Activated naive CD4-positive, alpha-beta T cell treated with Interleukin-2 at 50 U/mL for 16 hours (primary cell): Measurements from ENCODE around the gene RAB20.

ENCODE experiments used
- DNase-seq: peaks from one replicate; pipeline ENCODE4 v3.0.0-alpha.2; 2020

RAB20 gene

GRCh38 chr13:110528371-110528770, 33.2 kb downstream of the RAB20 start:
- no peak for DNase-seq

GRCh38 chr13:110525328-110526319, 35.9 kb downstream of the RAB20 start:
- DNase-seq, result no peak

GRCh38 chr13:110524541-110525257, 36.8 kb downstream of the RAB20 start:
- DNase-seq, result no peak

DNA sequence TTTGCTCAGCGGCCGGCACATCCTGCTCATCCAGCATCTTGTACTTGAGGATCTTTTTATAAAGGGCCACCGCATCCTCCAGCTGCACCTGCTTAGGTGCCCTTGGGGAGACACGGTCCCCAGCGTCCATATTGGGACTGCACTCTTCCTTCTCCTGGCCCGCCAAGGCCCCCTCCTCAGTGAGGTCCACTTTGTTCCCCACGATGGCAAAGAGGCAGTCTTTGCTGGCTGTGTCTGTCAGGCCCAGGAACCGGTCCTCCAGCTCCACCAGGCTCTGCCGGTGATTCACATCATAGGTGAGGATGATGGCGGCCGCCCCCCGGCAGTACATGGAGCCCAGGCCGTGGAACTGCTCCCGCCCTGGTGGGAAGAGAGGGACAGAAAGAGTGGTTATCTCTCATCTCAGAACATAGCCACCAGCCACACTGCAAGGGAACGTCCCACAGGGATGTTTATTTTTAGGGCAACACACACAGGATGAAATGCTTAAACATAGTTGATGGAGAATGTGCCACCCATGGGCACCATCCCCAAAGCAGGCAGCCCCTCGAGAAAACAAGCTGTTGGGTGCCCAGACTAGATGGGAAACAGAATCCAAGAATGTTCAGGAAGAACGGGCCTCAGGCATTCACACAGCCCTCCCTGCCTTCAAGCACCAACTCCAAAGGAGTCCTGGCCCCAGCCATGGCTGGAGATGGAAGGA, 37.5 kb downstream of the RAB20 start:
- DNase-seq, result no peak

GRCh38 chr13:110523180-110523579, 38.3 kb downstream of the RAB20 start:
- DNase-seq, result no peak

DNA sequence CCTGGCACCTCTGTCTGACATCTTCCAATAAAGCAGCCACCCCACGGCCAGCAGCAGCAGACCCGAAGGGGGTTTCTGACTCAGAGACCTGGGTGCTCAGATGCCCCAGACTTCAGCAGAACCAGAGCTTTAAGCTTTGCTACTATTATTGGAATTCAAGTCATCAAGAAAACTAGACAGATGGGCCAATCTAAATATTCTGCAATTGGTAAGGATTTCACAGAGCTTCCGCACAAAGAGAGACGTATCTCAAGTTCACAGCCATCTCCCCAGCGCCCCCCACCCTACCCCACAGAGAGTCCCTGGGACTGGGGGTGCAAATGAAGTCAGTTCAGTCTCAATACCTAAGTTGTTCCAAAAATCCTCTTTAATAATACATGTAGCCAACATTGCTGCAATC, 38.8 kb downstream of the RAB20 start:
- DNase-seq, result no peak

DNA sequence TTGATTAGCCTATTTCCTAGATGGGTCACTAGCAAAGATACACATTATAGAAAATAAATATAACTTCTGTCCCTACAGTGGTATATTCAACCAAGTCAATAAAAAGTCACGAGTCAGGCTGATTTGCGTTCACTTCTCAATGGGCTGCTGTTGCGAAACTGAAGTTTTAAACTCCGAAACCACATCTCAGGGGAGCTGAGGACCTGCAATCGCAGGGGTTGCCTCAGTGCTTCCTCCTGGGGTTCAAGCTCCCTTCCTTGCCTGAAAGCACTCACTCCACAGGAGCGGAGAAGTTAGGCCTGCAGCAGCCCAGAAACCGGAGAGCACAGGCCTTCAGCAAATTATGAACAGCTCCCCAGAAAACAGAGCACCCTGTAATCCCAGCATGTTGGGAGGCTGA, 39.6 kb downstream of the RAB20 start:
- DNase-seq, result no peak

DNA sequence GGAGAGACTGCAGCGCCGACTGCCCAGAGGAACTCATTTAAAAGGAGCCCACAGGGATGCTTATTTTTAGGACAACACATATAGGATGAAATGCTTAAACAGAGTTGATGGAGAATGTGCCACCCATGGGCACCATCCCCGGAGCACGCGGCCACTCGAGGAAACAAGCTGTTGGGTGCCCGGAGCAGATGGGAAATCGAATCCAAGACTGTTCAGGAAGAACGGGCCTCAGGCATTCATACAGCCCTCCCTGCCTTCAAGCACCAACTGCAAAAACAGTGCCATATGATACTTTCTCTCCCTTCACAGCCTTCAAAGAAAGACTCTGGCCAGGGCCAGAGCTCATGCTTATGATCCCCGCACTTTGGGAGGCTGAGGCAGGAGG, 40.2 kb downstream of the RAB20 start:
- no peak for DNase-seq

DNA sequence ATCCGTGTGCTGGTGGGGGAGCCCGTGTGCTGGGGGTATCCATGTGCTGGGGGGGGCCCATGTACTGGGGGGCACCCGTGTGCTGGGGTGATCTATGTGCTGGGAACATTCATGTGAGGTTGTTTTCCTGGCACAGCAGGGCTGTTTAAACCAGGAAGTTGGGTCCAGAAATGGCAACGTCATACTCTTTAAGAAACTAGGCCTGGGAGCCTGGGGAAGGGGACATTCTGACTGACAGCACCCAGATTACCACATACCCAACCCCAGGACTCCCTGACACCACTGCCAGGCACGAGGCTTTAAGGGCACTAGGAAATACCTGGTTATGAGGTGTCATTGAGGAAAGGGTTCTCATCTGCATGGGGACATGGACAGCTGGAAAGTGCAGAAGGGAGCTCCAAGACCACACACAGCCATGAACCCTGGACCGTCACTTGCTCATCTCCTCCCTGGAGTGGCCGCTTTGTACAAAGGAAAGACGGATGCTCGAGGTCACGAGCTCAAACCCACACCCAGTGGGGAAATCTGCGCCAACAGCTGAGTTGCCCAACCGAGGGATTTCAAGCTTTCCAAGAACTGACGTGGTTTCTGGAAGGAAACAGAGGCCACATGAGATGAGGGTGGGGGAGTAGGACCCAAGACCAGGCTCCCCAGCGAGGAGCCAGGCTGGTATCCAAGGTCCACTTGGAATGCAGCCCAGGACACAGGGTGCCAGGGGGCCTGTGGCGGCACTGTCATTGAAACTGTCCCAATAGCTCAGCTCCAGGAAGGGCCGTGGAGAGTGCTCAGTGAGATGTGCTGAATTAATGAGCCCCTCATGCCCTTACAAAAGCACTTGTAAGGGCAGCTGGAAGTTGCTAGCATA, 40.9 kb downstream of the RAB20 start:
- DNase-seq, result no peak

GRCh38 chr13:110519506-110519905, 42.0 kb downstream of the RAB20 start:
- no peak for DNase-seq

DNA sequence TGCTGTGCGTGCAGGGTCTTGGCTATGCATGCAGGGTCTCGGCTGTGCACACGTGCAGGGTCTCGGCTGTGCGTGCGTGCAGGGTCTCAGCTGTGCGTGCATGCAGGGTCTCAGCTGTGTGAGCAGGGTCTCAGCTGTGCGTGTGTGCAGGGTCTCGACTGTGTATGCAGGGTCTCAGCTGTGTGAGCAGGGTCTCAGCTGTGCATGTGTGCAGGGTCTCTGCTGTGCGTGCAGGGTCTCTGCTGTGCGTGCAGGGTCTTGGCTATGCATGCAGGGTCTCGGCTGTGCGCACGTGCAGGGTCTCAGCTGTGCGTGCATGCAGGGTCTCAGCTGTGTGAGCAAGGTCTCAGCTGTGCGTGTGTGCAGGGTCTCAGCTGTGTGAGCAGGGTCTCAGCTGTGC, 42.5 kb downstream of the RAB20 start:
- DNase-seq, result no peak

DNA sequence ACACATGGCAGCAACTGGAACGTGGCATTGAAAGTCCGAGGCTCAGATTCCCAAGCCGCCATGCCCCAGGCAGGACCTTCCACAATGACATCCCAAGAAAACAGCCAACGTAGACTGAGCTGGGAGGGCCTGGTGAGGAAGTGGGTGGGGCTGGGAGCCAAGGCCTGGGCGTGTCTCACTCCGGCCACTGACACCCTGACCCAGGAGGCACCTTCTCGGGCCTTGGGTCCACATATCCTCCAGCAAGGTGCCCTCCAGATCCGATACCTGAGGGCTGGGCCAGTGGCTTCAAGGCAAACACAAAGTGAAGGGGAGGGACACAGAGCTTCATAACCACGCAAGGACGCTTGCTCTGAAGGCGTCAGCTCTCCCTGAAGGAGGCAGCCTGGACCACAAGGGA, 43.0 kb downstream of the RAB20 start:
- no peak for DNase-seq

GRCh38 chr13:110518226-110518525, 43.3 kb downstream of the RAB20 start:
- DNase-seq, result no peak

- no peak for DNase-seq
These were observed 43.9 kb downstream of the RAB20 start for GRCh38 chr13:110517505-110518225.

GRCh38 chr13:110516500-110516899, 45.0 kb downstream of the RAB20 start:
- no peak for DNase-seq

DNA sequence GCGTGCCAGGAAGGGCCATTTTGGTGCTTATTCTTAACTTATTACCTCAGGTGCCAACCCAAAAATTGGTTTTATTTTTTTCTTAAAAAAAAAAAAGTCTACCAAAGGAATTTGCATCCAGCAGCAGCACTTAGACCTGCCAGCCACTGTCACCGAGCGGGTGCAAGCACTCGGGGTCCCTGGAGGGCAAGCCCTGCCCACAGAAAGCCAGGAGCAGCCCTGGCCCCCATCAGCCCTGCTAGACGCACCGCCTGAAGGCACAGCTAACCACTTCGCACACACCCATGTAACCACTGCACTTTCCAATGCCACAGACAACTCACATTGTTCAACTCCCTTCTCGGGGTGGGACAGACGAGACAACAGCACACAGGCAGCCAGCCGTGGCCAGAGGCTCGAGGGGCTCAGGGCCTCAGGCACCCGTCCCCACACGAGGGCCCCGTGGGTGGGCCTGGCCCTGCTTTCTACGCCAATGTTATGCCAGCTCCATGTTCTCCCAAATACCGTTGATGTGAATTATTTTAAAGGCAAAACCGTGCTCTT, 49.3 kb downstream of the RAB20 start:
- DNase-seq, result no peak

DNA sequence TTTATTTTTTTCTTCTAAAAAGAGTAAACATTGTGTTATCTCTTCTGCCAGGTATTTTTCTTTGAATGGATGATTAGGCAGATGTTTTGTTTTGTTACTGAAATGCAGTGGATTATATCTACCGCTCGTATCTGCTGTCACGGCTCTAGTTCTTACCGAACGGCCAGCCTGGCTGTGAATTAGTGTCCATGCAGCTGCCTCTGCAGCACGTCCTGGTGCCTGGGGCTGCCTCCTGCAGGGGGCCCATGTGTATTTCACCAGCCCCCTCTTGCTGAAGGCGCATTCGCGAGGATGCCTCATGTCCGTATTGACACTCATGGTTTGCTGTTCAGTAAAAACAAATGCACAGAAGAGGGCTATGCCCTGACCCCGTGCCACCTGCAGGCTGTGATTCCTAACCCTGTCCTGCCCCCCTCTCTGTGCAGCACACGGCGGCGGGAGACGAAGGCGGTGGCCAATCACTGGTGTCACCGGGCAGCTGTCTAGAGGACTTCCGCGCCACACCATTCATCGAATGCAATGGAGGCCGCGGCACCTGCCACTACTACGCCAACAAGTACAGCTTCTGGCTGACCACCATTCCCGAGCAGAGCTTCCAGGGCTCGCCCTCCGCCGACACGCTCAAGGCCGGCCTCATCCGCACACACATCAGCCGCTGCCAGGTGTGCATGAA, 49.9 kb downstream of the RAB20 start:
- no peak for DNase-seq

DNA sequence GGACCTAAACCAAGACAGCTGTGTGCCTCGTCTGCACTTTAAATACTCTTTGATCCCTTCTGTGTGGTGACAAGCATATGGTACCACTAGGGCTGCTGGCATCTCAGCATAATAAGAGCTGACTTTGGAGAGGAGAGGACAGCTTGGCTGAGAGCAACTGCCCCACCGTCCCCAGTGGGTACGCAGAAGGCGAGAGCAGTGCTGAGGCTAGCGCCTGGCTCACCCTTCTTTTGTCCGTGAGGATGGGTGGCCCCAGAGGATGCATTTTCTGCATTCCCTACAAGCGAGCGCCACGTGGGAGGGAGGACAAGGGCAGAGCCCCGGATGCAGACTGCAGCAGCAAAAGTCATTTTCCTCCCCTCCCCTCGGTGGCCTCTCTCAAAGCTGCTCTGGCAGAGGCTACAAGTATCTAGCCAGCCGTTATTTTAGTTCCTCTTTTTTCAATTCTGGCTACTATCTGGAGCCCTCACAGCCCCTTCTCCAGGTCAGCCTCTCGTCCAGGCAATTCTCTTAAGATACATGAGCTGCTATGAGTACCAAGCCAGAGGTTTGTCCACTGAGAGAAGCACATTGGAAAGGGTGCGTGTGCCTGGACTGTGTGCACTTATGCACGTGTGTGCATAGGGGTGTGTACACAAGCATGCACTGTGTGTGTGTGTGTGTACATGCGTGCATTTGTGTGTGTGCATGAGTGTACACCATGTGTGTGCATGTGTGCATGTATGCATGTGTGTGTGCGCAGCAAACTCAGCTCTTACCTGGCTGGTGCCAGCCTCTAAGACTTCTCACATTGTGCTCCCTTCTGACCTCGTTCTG, 51.3 kb downstream of the RAB20 start:
- DNase-seq, result no peak

- DNase-seq, result no peak
These were observed 52.0 kb downstream of the RAB20 start for GRCh38 chr13:110509478-110509926.
